ENCODE data around the gene TTC9. TPM values are rescaled to one million over a fixed set of nuclear protein-coding genes. Genes with fewer than 3 reads are reported as not detected.

The TTC9 gene
- total RNA-seq, 4 donors from 2014 or later, result 22.5 to 50.6 (median 32.5) TPM

- DNase-seq, result no peak
- Histone ChIP-seq H3K36me3 (peaks cover 0 to 23% (median 0%) of the 10 kb centered on the region in 3 donors), H3K4me3 (no peak overlapping the region), H3K9me3 (no peaks in the 10 kb centered on the region), H3K4me1 (peaks cover 37 to 78% (median 42%) of the 10 kb centered on the region in 3 donors), H3K27ac (peak overlapping the region; percentile 78 to 91 (median 83)), H3K27me3 (no peaks in the 10 kb centered on the region)
- 58 to 68% methylated on average over 6 of the region's 6 CpGs for WGBS, 2 donors
- intact Hi-C loops (cut with DNase I), result no loop called here
- TF ChIP-seq CTCF (IDR thresholded peaks at IDR 0.05) (no peak), POLR2A (IDR thresholded peaks at IDR 0.05) (no peak)
Measured at GRCh38 chr14:70664698-70665447, 23.2 kb downstream of the TTC9 start.

GRCh38 chr14:70665448-70666360 lies 24.0 kb downstream of the TTC9 start:
- no peak for DNase-seq
- Histone ChIP-seq H3K4me1 (peaks cover 37 to 75% (median 42%) of the 10 kb centered on the region in 3 donors), H3K27ac (peak overlapping the region; percentile 78 to 91 (median 83)), H3K4me3 (peak overlapping the region in 1 of 4 donors; percentile 8), H3K36me3 (peaks cover 0 to 27% (median 0%) of the 10 kb centered on the region in 3 donors), H3K9me3 (no peaks in the 10 kb centered on the region), H3K27me3 (no peaks in the 10 kb centered on the region)
- intact Hi-C loops (cut with DNase I), result no loop called here
- WGBS, 2 donors, result 32 to 44% methylated on average over 8 of the region's 8 CpGs
- no peak for TF ChIP-seq CTCF (IDR thresholded peaks at IDR 0.05)
- no peak for TF ChIP-seq POLR2A (IDR thresholded peaks at IDR 0.05)

- H3K4me3 ChIP-seq, result no peak overlapping the region
- intact Hi-C loops (cut with DNase I), result no loop called here
- H3K27me3 ChIP-seq, result no peaks in the 10 kb centered on the region
- WGBS, 2 donors, result 27 to 53% methylated on average over 1 of the region's 1 CpG
- H3K27ac ChIP-seq, result peak overlapping the region; percentile 78 to 91 (median 83)
- H3K9me3 ChIP-seq, result no peaks in the 10 kb centered on the region
- H3K4me1 ChIP-seq, result peaks cover 36 to 75% (median 37%) of the 10 kb centered on the region in 3 donors
- H3K36me3 ChIP-seq, result peaks cover 0 to 32% (median 0%) of the 10 kb centered on the region in 3 donors
- no peak for DNase-seq
- TF ChIP-seq POLR2A (IDR thresholded peaks at IDR 0.05) (no peak), CTCF (IDR thresholded peaks at IDR 0.05) (no peak)
Measured at GRCh38 chr14:70666361-70666686, 24.6 kb downstream of the TTC9 start.

- H3K36me3 ChIP-seq, result peaks cover 0 to 56% (median 0%) of the 10 kb centered on the region in 3 donors
- H3K4me1 ChIP-seq, result peaks cover 4 to 33% (median 5%) of the 10 kb centered on the region in 3 donors
- no peak overlapping the region for H3K27ac ChIP-seq
- intact Hi-C loops (cut with DNase I), result no loop called here
- no peak overlapping the region for H3K4me3 ChIP-seq
- no peak for TF ChIP-seq POLR2A (IDR thresholded peaks at IDR 0.05)
- TF ChIP-seq CTCF (IDR thresholded peaks at IDR 0.05), result no peak
- WGBS, 2 donors, result 48 to 52% methylated on average over 9 to 12 of the region's 15 CpGs
- H3K27me3 ChIP-seq, result no peaks in the 10 kb centered on the region
- no peaks in the 10 kb centered on the region for H3K9me3 ChIP-seq
- DNase-seq, result no peak
Measured at GRCh38 chr14:70670992-70671651, 29.4 kb downstream of the TTC9 start.

Data from esophagus squamous epithelium (tissue), 5 donors.